GM12878 (cell line): ENCODE data around the gene NLN.

Experiments used
- BHLHE40 ChIP-seq, 2 experiments: fragments of 450-650 bp in 1 of 2; IDR thresholded peaks; 2 replicates each; pipeline ENCODE4 v1.6.1; 2011 to 2017; ENCODE audit warnings: low read depth in 2 of 2, borderline replicate concordance in 1 of 2, improper control_type of control experiment in 1 of 2, low read length in 1 of 2, mild to moderate bottlenecking in 1 of 2
- CBFB ChIP-seq: IDR thresholded peaks from 2 replicates; pipeline ENCODE4 v1.6.1; 2016; ENCODE audit warnings: antibody characterized with exemption, low read depth
- CHD2 ChIP-seq: IDR thresholded peaks from 2 replicates; pipeline ENCODE4 v1.6.1; 2011; ENCODE audit warnings: low read depth, low read length, improper control_type of control experiment, borderline replicate concordance
- CHD4 ChIP-seq: fragments of 200-600 bp; sonication (generic); IDR thresholded peaks from 2 replicates; pipeline ENCODE4 v1.6.1; 2016; ENCODE audit warnings: mild to moderate bottlenecking
- CTCF ChIP-seq, 3 experiments: IDR thresholded peaks in 2 of 3; conservative IDR thresholded peaks in 1 of 3; 2 replicates each; pipeline ENCODE4 v1.5.1; 2011; ENCODE audit warnings: low read depth in 3 of 3, low read length in 3 of 3, mild to moderate bottlenecking in 3 of 3, control low read depth in 2 of 3, moderate library complexity in 2 of 3, inconsistent platforms in 1 of 3, mixed read lengths in 1 of 3; ENCODE audit not compliant: control insufficient read depth in 2 of 3, insufficient read depth in 1 of 3; ENCODE audit errors: extremely low read depth in 1 of 3
- EP300 ChIP-seq, 2 experiments: fragments of 150-350 bp in 1 of 2; IDR thresholded peaks; 2 replicates each; pipeline ENCODE4 v1.6.1; 2011 to 2012; ENCODE audit warnings: low read depth in 2 of 2, low read length in 2 of 2, borderline replicate concordance in 1 of 2, improper control_type of control experiment in 1 of 2, inconsistent platforms in 1 of 2; ENCODE audit not compliant: control insufficient read depth in 1 of 2
- FOXM1 ChIP-seq: IDR thresholded peaks from 2 replicates; pipeline ENCODE4 v1.6.1; 2012; ENCODE audit warnings: low read depth, mild to moderate bottlenecking, inconsistent platforms, low read length, moderate library complexity
- HDAC6 ChIP-seq: fragments of 200-600 bp; sonication (generic); IDR thresholded peaks from one replicate; pipeline ENCODE4 v1.8.0; 2017; ENCODE audit warnings: antibody characterized with exemption; ENCODE audit not compliant: unreplicated experiment
- POLR2A ChIP-seq: IDR thresholded peaks from 2 replicates; pipeline ENCODE4 v1.6.1; 2011; ENCODE audit warnings: low read depth, mild to moderate bottlenecking, low read length
- POLR2AphosphoS5 ChIP-seq: IDR thresholded peaks from 2 replicates; pipeline ENCODE4 v1.6.1; 2011; ENCODE audit warnings: mild to moderate bottlenecking, low read length, inconsistent platforms
- RAD21 ChIP-seq: IDR thresholded peaks from 2 replicates; pipeline ENCODE4 v1.6.1; 2011; ENCODE audit warnings: mild to moderate bottlenecking, low read depth, low read length, moderate library complexity; ENCODE audit not compliant: insufficient read depth
- TAF1 ChIP-seq: IDR thresholded peaks from 2 replicates; pipeline ENCODE4 v1.6.1; 2011; ENCODE audit warnings: mild to moderate bottlenecking, low read depth, low read length, borderline replicate concordance
- YBX1 ChIP-seq: fragments of 450-650 bp; IDR thresholded peaks from 2 replicates; pipeline ENCODE4 v1.6.1; 2016; ENCODE audit warnings: antibody characterized with exemption

- no peak for TF ChIP-seq POLR2AphosphoS5
- no peak for TF ChIP-seq POLR2A
- TF ChIP-seq CTCF (IDR thresholded peaks at IDR 0.05 in 2 of 3, conservative IDR thresholded peaks at IDR 0.05 in 1 of 3; ENCODE audit: control insufficient read depth in 2 of 3, extremely low read depth in 1 of 3, insufficient read depth in 1 of 3, low read depth in 3 of 3, low read length in 3 of 3), result no peak
- no peak for TF ChIP-seq YBX1
- no peak for TF ChIP-seq RAD21
- TF ChIP-seq FOXM1, result no peak
- TF ChIP-seq CHD2, result no peak
- peak in 1 of 2 experiments; percentile 18; a peak in 1 of 4 replicates for TF ChIP-seq BHLHE40 (IDR thresholded peaks at IDR 0.05; ENCODE audit: borderline replicate concordance in 1 of 2, low read depth in 2 of 2, low read length in 1 of 2)
- no peak for TF ChIP-seq CHD4
- TF ChIP-seq HDAC6, result no peak
- TF ChIP-seq EP300 (IDR thresholded peaks at IDR 0.05; ENCODE audit: borderline replicate concordance in 1 of 2, control insufficient read depth in 1 of 2, low read depth in 2 of 2, low read length in 2 of 2), result peak in 1 of 2 experiments; percentile 55; a peak in 1 of 4 replicates
- TF ChIP-seq TAF1, result no peak
- TF ChIP-seq CBFB, result no peak
Measured at GRCh38 chr5:65796751-65797316, 74.8 kb downstream of the NLN start.
